GM19463 (cell line): ENCODE data around the gene VPS35L.

ENCODE experiments used
- ATAC-seq: cut with Tn5 transposase; IDR thresholded peaks from one replicate; pipeline ENCODE4 v1.9.1; 2021; ENCODE audit warnings: mild to moderate bottlenecking, moderate library complexity; ENCODE audit not compliant: unreplicated experiment

VPS35L gene

GRCh38 chr16:19743816-19744159 lies 188.3 kb downstream of the VPS35L start:
- no peak for ATAC-seq

- ATAC-seq = no peak
Measured at GRCh38 chr16:19744670-19745069, 189.2 kb downstream of the VPS35L start.

- no peak for ATAC-seq
Measured at GRCh38 chr16:19745286-19746010, 189.9 kb downstream of the VPS35L start.

- ATAC-seq = no peak
Measured at GRCh38 chr16:19746561-19746960, 191.1 kb downstream of the VPS35L start.

- ATAC-seq = no peak
Measured at GRCh38 chr16:19748389-19749168, 193.1 kb downstream of the VPS35L start.

GRCh38 chr16:19749571-19750080 lies 194.1 kb downstream of the VPS35L start:
- no peak for ATAC-seq
